MM.1S (cell line): ENCODE measurements around the gene ZDHHC22.

Experiments
- DNase-seq: peaks from one replicate; pipeline ENCODE4 v3.0.0-alpha.2; 2015
- H2AFZ ChIP-seq: fragments of 300-600 bp; sonication (generic); 2 replicates; pipeline ENCODE4 v1.6.0; 2016; ENCODE audit warnings: antibody characterized with exemption, low read length
- H3F3A ChIP-seq: fragments of 300-600 bp; sonication (generic); 2 replicates; pipeline ENCODE4 v1.6.1; 2016; ENCODE audit warnings: mild to moderate bottlenecking, antibody characterized with exemption, low read length, moderate library complexity, mixed read lengths; ENCODE audit not compliant: insufficient read depth
- H3K27ac ChIP-seq: fragments of 300-600 bp; sonication (generic); 2 replicates; pipeline ENCODE4 v1.5.1; 2016; ENCODE audit warnings: mild to moderate bottlenecking, low read length
- H3K27me3 ChIP-seq: fragments of 300-600 bp; sonication (generic); replicated peaks from 2 replicates; pipeline ENCODE4 v1.6.0; 2016; ENCODE audit warnings: low read length; ENCODE audit not compliant: insufficient read depth
- H3K36me3 ChIP-seq: fragments of 300-600 bp; sonication (generic); replicated peaks from 2 replicates; pipeline ENCODE4 v1.6.1; 2016; ENCODE audit warnings: mild to moderate bottlenecking, low read length, mixed read lengths; ENCODE audit not compliant: insufficient read depth
- H3K4me1 ChIP-seq: fragments of 300-600 bp; sonication (generic); 2 replicates; pipeline ENCODE4 v1.6.1; 2016; ENCODE audit warnings: low read length, mixed read lengths
- H3K4me2 ChIP-seq: fragments of 300-600 bp; sonication (generic); 2 replicates; pipeline ENCODE4 v1.6.0; 2016; ENCODE audit warnings: low read depth, low read length
- H3K4me3 ChIP-seq: fragments of 300-600 bp; sonication (generic); 2 replicates; pipeline ENCODE4 v1.5.1; 2016; ENCODE audit warnings: low read length, mixed read lengths
- H3K79me2 ChIP-seq: fragments of 300-600 bp; sonication (generic); 2 replicates; pipeline ENCODE4 v1.6.1; 2016; ENCODE audit warnings: mixed run types, low read length, mixed read lengths
- H3K9ac ChIP-seq: fragments of 300-600 bp; sonication (generic); 2 replicates; pipeline ENCODE4 v1.6.1; 2016; ENCODE audit warnings: low read length, mixed read lengths
- H3K9me2 ChIP-seq: fragments of 300-600 bp; sonication (generic); replicated peaks from 2 replicates; pipeline ENCODE4 v1.6.1; 2016; ENCODE audit warnings: mild to moderate bottlenecking, low read length, mixed read lengths; ENCODE audit not compliant: insufficient read depth
- H3K9me3 ChIP-seq: fragments of 300-600 bp; sonication (generic); replicated peaks from 2 replicates; pipeline ENCODE4 v1.6.1; 2016; ENCODE audit warnings: mild to moderate bottlenecking, low read length, mixed read lengths; ENCODE audit not compliant: insufficient read depth
- H4K20me1 ChIP-seq: fragments of 300-600 bp; sonication (generic); 2 replicates; pipeline ENCODE4 v1.6.1; 2016; ENCODE audit warnings: mild to moderate bottlenecking, low read length, moderate library complexity, mixed read lengths; ENCODE audit not compliant: insufficient read depth
- CTCF ChIP-seq: fragments of 300-600 bp; sonication (generic); IDR thresholded peaks from 2 replicates; pipeline ENCODE4 v1.5.1; 2016; ENCODE audit warnings: antibody characterized with exemption, low read length, mixed read lengths
- EZH2 ChIP-seq: fragments of 300-600 bp; sonication (generic); optimal IDR thresholded peaks from 2 replicates; pipeline ENCODE3; 2017; ENCODE audit warnings: low read depth, mild to moderate bottlenecking, antibody characterized with exemption, low read length, mixed read lengths
- EZH2phosphoT487 ChIP-seq: fragments of 300-600 bp; sonication (generic); IDR thresholded peaks from 2 replicates; pipeline ENCODE4 v1.6.1; 2018; ENCODE audit warnings: antibody characterized with exemption, low read length

Gene ZDHHC22

GRCh38 chr14:77142005-77142800 is 612 bp upstream of the ZDHHC22 start:
- TF ChIP-seq CTCF (no peak), EZH2 (no peak), EZH2phosphoT487 (no peak)
- peaks cover 23% of the 10 kb centered on the region for H3K27me3 ChIP-seq
- no peak overlapping the region for H3K9ac ChIP-seq

GRCh38 chr14:77140359-77141213 is 1.0 kb downstream of the ZDHHC22 start:
- DNase-seq: no peak
- Histone ChIP-seq H4K20me1 (no peaks in the 10 kb centered on the region), H3K4me2 (no peak overlapping the region), H3K9me3 (no peaks in the 10 kb centered on the region), H3K27ac (no peak overlapping the region), H3K4me3 (no peak overlapping the region), H3F3A (no peaks in the 10 kb centered on the region), H3K27me3 (peaks cover 23% of the 10 kb centered on the region), H3K36me3 (no peaks in the 10 kb centered on the region), H3K9me2 (no peaks in the 10 kb centered on the region), H3K9ac (no peak overlapping the region), H3K4me1 (no peaks in the 10 kb centered on the region), H2AFZ (no peak overlapping the region), H3K79me2 (no peaks in the 10 kb centered on the region)
- TF ChIP-seq EZH2phosphoT487 (no peak), EZH2 (no peak), CTCF (no peak)

More at GRCh38 chr14:77142005-77142800, 612 bp upstream of the ZDHHC22 start:
- Histone ChIP-seq H3K4me1 (no peaks in the 10 kb centered on the region), H3K36me3 (no peaks in the 10 kb centered on the region), H3K9me3 (no peaks in the 10 kb centered on the region), H3K4me3 (no peak overlapping the region), H3K27ac (no peak overlapping the region), H4K20me1 (no peaks in the 10 kb centered on the region), H2AFZ (no peak overlapping the region), H3K79me2 (no peaks in the 10 kb centered on the region), H3K4me2 (no peak overlapping the region), H3F3A (no peaks in the 10 kb centered on the region), H3K9me2 (no peaks in the 10 kb centered on the region)
- DNase-seq: no peak

GRCh38 chr14:77139540-77140358 is 1.8 kb downstream of the ZDHHC22 start:
- H3K9me2 ChIP-seq: no peaks in the 10 kb centered on the region
- H3K27ac ChIP-seq: no peak overlapping the region
- no peaks in the 10 kb centered on the region for H3K4me1 ChIP-seq
- no peak overlapping the region for H3K9ac ChIP-seq
- no peak overlapping the region for H2AFZ ChIP-seq
- no peaks in the 10 kb centered on the region for H3K36me3 ChIP-seq
- H3K9me3 ChIP-seq: no peaks in the 10 kb centered on the region
- H4K20me1 ChIP-seq: no peaks in the 10 kb centered on the region
- H3F3A ChIP-seq: no peaks in the 10 kb centered on the region
- peaks cover 23% of the 10 kb centered on the region for H3K27me3 ChIP-seq
- no peak for DNase-seq
- TF ChIP-seq EZH2phosphoT487 (no peak), EZH2 (no peak), CTCF (no peak)
- no peak overlapping the region for H3K4me2 ChIP-seq
- no peak overlapping the region for H3K4me3 ChIP-seq
- no peaks in the 10 kb centered on the region for H3K79me2 ChIP-seq
